Stimulated activated naive CD8-positive, alpha-beta T cell treated with anti-CD3 and anti-CD28 coated beads, Interleukin-15, Interleukin-2, amounts not matched to agents 100 ng/mL and 50 ng/mL, for 24 hours (primary cell): ENCODE measurements around the gene GDF7.

ENCODE experiments used
- H3K27ac Mint-ChIP-seq: one replicate; pipeline ENCODE4 v1.8.0; 2021; ENCODE audit warnings: mild to moderate bottlenecking, mixed read lengths
- H3K27me3 Mint-ChIP-seq: one replicate; pipeline ENCODE4 v1.8.0; 2021; ENCODE audit warnings: mixed read lengths
- H3K36me3 Mint-ChIP-seq: one replicate; pipeline ENCODE4 v1.8.0; 2021; ENCODE audit warnings: low read depth, mixed read lengths
- H3K4me1 Mint-ChIP-seq: one replicate; pipeline ENCODE4 v1.8.0; 2021; ENCODE audit warnings: low read depth, mixed read lengths
- H3K4me3 Mint-ChIP-seq: one replicate; pipeline ENCODE4 v1.8.0; 2021; ENCODE audit warnings: mild to moderate bottlenecking, mixed read lengths
- H3K9me3 Mint-ChIP-seq: one replicate; pipeline ENCODE4 v1.8.0; 2021; ENCODE audit warnings: mixed read lengths

GDF7 gene

GRCh38 chr2:20647211-20647610 lies 19.7 kb upstream of the GDF7 start:
- Mint-ChIP-seq H3K4me1 (peaks cover 35% of the 10 kb centered on the region), H3K36me3 (no peaks in the 10 kb centered on the region), H3K27ac (no peak overlapping the region), H3K9me3 (no peaks in the 10 kb centered on the region), H3K4me3 (no peak overlapping the region), H3K27me3 (no peaks in the 10 kb centered on the region)

- no peaks in the 10 kb centered on the region for H3K36me3 Mint-ChIP-seq
- H3K4me3 Mint-ChIP-seq: no peak overlapping the region
- peaks cover 37% of the 10 kb centered on the region for H3K4me1 Mint-ChIP-seq
- H3K9me3 Mint-ChIP-seq: no peaks in the 10 kb centered on the region
- no peak overlapping the region for H3K27ac Mint-ChIP-seq
- H3K27me3 Mint-ChIP-seq: no peaks in the 10 kb centered on the region
Measured at GRCh38 chr2:20647738-20648137, 19.2 kb upstream of the GDF7 start.

GRCh38 chr2:20648206-20648605 lies 18.7 kb upstream of the GDF7 start:
- Mint-ChIP-seq H3K4me1 (peaks cover 37% of the 10 kb centered on the region), H3K4me3 (no peak overlapping the region), H3K27me3 (no peaks in the 10 kb centered on the region), H3K36me3 (no peaks in the 10 kb centered on the region), H3K27ac (no peak overlapping the region), H3K9me3 (no peaks in the 10 kb centered on the region)

GRCh38 chr2:20648831-20649230 lies 18.1 kb upstream of the GDF7 start:
- H3K27ac Mint-ChIP-seq: no peak overlapping the region
- H3K27me3 Mint-ChIP-seq: no peaks in the 10 kb centered on the region
- no peaks in the 10 kb centered on the region for H3K9me3 Mint-ChIP-seq
- H3K36me3 Mint-ChIP-seq: no peaks in the 10 kb centered on the region
- peaks cover 37% of the 10 kb centered on the region for H3K4me1 Mint-ChIP-seq
- H3K4me3 Mint-ChIP-seq: no peak overlapping the region

GRCh38 chr2:20649576-20649975 lies 17.4 kb upstream of the GDF7 start:
- Mint-ChIP-seq H3K36me3 (no peaks in the 10 kb centered on the region), H3K27me3 (no peaks in the 10 kb centered on the region), H3K27ac (no peak overlapping the region), H3K4me1 (peaks cover 37% of the 10 kb centered on the region), H3K4me3 (peak overlapping the region; percentile 83), H3K9me3 (no peaks in the 10 kb centered on the region)

GRCh38 chr2:20649976-20650375 lies 17.0 kb upstream of the GDF7 start:
- H3K27me3 Mint-ChIP-seq: no peaks in the 10 kb centered on the region
- no peaks in the 10 kb centered on the region for H3K9me3 Mint-ChIP-seq
- H3K4me3 Mint-ChIP-seq: peak overlapping the region; percentile 83
- H3K36me3 Mint-ChIP-seq: no peaks in the 10 kb centered on the region
- H3K4me1 Mint-ChIP-seq: peaks cover 37% of the 10 kb centered on the region
- no peak overlapping the region for H3K27ac Mint-ChIP-seq

- Mint-ChIP-seq H3K9me3 (no peaks in the 10 kb centered on the region), H3K4me3 (peak overlapping the region; percentile 83), H3K36me3 (no peaks in the 10 kb centered on the region), H3K27me3 (no peaks in the 10 kb centered on the region), H3K4me1 (peaks cover 37% of the 10 kb centered on the region), H3K27ac (peak overlapping the region; percentile 47)
Measured at GRCh38 chr2:20650393-20650876, 16.5 kb upstream of the GDF7 start.

GRCh38 chr2:20650877-20651730 lies 15.8 kb upstream of the GDF7 start, which contains the start of gene HS1BP3:
Gene HS1BP3 (minus strand): TSS chr2:20651098. CDS start chr2:20651063, 35 bp downstream.
- Mint-ChIP-seq H3K4me3 (peak within 1 kb of the TSS; percentile 83), H3K9me3 (no peaks in the 10 kb centered on the region), H3K36me3 (no peaks in the 10 kb centered on the region), H3K27ac (peak within 1 kb of the TSS; percentile 87), H3K4me1 (peaks cover 37% of the 10 kb centered on the region), H3K27me3 (no peaks in the 10 kb centered on the region)

- Mint-ChIP-seq H3K36me3 (no peaks in the 10 kb centered on the region), H3K27ac (no peak overlapping the region), H3K4me1 (peaks cover 37% of the 10 kb centered on the region), H3K27me3 (peaks cover 4% of the 10 kb centered on the region), H3K4me3 (peak overlapping the region; percentile 83), H3K9me3 (no peaks in the 10 kb centered on the region)
Measured at GRCh38 chr2:20651731-20652099, 15.2 kb upstream of the GDF7 start.

- Mint-ChIP-seq H3K36me3 (no peaks in the 10 kb centered on the region), H3K4me1 (peaks cover 37% of the 10 kb centered on the region), H3K4me3 (peak overlapping the region; percentile 21), H3K27me3 (peaks cover 4% of the 10 kb centered on the region), H3K27ac (no peak overlapping the region), H3K9me3 (no peaks in the 10 kb centered on the region)
Measured at GRCh38 chr2:20652141-20652540, 14.8 kb upstream of the GDF7 start.

GRCh38 chr2:20652673-20653575 lies 14.0 kb upstream of the GDF7 start:
- peaks cover 6% of the 10 kb centered on the region for H3K27me3 Mint-ChIP-seq
- H3K9me3 Mint-ChIP-seq: no peaks in the 10 kb centered on the region
- H3K4me1 Mint-ChIP-seq: peaks cover 37% of the 10 kb centered on the region
- no peak overlapping the region for H3K4me3 Mint-ChIP-seq
- no peaks in the 10 kb centered on the region for H3K36me3 Mint-ChIP-seq
- H3K27ac Mint-ChIP-seq: no peak overlapping the region

GRCh38 chr2:20653695-20654534 lies 13.0 kb upstream of the GDF7 start:
- no peaks in the 10 kb centered on the region for H3K9me3 Mint-ChIP-seq
- no peaks in the 10 kb centered on the region for H3K36me3 Mint-ChIP-seq
- H3K27ac Mint-ChIP-seq: no peak overlapping the region
- no peak overlapping the region for H3K4me3 Mint-ChIP-seq
- H3K27me3 Mint-ChIP-seq: peaks cover 11% of the 10 kb centered on the region
- H3K4me1 Mint-ChIP-seq: peaks cover 28% of the 10 kb centered on the region

- Mint-ChIP-seq H3K9me3 (no peaks in the 10 kb centered on the region), H3K4me3 (no peak overlapping the region), H3K4me1 (peaks cover 23% of the 10 kb centered on the region), H3K27ac (no peak overlapping the region), H3K27me3 (peaks cover 17% of the 10 kb centered on the region), H3K36me3 (no peaks in the 10 kb centered on the region)
Measured at GRCh38 chr2:20654535-20654813, 12.5 kb upstream of the GDF7 start.

- H3K4me3 Mint-ChIP-seq: no peak overlapping the region
- H3K9me3 Mint-ChIP-seq: no peaks in the 10 kb centered on the region
- no peaks in the 10 kb centered on the region for H3K36me3 Mint-ChIP-seq
- H3K27ac Mint-ChIP-seq: no peak overlapping the region
- H3K27me3 Mint-ChIP-seq: peaks cover 36% of the 10 kb centered on the region
- peaks cover 8% of the 10 kb centered on the region for H3K4me1 Mint-ChIP-seq
Measured at GRCh38 chr2:20656561-20656960, 10.4 kb upstream of the GDF7 start.
